ENCODE results near the gene ERMARD. TPM values are rescaled to one million over a fixed set of nuclear protein-coding genes. Genes with fewer than 3 reads are reported as not detected.

Gene ERMARD
- total RNA-seq, 1 donor from 2014 or later, result 18.7 TPM

DNA sequence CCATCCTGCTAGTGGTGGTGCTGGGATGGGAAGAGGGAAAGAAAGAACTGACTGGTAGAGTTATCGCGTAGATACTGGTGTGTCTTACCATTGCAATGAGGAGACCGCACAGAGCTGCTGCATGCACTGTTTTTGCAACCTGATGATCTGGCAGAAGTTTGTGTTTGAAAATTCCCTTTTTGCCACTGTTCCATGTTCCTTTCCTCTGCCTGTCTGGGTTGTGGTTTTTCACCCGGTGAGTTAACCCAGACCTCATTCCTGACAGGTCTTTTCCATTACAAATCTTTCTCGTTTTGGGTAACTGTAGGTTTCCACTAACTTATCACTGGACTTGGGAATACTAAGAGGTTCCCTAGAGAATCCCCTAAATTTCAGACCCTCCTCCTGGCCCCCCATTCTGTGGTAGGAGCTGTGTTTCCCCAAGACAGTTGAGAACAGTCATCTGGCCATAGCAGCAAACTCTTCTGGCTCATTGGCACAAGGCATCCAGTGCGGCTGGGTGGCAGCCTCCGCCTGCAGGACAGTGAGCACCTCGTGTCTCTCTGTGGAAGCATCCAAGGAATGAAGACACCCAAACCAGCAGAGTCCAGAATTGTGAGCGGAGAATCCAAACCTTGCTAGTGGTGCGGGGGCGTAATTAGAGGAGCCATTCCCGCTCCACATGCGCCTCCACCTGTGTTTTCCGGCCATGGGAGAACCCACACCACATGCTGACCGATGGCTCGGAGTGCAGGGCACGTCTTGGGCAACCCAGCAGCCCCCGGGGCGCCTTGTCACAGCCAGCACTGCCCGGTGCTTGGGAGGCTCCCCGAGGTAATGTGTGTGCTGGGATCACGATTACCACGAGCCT lies 32.8 kb downstream of the ERMARD start:
- no peak for DNase-seq (ENCODE audit: low spot score)

- DNase-seq (ENCODE audit: low spot score), result no peak
Measured at GRCh38 chr6:169784821-169785340, 33.5 kb downstream of the ERMARD start.

DNA sequence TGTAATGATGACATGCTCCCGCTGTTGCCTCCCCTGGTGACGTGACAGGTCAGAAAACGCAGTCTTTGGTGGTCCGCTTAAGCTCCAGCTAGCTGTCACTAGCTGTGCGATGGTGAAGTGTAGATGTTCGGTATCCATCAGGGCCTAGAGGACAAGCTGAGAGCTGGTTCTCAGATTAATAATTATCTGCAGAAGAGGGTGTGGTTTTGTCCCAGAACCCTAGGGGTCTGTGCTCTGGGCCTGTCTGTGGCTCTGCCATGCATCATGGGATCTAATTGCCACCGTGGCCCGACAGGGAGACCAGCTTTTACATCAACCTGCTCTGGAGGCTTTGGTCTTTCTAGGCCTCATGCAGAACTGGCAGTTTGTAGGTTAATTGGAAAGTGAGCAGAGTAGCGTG lies 34.1 kb downstream of the ERMARD start:
- DNase-seq (ENCODE audit: low spot score), result no peak

DNA sequence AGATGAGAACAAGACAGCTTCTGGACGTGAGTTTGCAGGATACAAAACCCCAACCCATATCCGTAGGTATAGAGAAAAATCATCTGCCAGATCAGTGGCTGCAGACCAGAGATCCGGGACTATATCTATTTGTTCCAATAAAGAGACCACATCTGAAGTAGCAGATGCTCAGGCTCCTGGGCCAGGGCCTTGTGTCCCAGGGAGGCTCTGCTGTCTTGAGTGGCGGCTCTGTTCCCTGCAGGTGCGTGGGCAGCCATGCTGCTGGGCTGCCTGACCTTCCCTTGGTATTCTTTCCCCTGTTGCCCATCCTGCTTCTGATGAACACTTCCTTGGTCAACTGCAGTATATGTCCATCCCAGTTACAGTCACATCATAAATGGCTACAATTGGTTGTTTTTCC lies 34.9 kb downstream of the ERMARD start:
- DNase-seq (ENCODE audit: low spot score), result no peak

- DNase-seq (ENCODE audit: low spot score), result no peak
Measured at GRCh38 chr6:169787797-169788196, 36.4 kb downstream of the ERMARD start.

DNA sequence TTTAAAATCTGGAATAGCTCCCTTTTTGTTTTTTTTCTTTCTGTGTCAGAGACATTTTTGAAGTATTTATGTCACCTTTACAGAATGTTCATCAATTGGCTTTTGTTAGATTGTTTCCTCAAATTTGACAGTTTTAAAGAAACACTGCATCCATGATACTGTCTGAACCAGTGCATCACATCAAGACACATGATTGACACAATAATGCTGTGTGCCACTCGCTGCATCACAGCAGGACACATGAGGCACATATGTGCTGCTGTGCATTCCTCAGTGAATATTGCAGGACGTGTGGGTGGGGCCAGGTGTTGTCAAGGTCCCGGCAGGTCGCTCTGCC lies 37.4 kb downstream of the ERMARD start:
- no peak for DNase-seq (ENCODE audit: low spot score)

DNA sequence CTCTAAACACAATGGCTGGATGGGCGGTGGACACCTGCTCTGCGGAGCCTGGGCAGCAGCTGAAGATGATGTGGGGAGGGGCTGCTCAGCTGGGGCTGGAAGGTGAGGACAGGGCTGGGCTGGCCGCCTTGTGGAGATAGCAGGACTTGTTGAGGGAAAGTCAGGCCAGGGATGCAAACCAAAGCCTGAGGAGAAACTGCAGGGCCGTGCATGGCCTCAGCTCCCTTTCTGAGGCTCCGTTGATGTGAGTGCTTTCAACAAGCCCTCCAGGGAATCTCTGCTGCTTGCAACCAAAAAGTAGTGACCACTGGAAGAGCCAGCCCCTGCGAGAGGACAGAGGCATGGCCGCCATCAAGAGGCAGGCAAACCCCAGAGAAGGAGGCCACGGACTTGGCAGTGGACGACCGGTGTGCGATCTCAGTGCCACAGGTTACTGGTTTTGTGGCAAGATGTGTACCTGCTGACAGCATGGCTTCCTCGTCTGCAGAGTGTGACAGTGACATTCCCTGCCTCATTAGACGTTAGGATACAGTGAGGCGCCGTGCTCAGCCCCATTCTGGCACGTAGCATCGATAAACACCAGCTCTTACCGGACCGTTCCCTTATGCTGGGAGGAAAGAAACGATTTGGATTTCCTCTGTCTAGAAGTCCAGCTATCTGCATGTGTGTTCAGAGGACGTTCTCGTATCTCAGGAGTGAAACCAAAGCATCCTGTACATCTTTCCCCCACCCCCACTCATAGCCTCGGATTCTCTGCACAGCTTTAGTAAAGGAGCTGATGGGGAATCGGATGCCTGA lies 37.9 kb downstream of the ERMARD start:
- no peak for DNase-seq (ENCODE audit: low spot score)

- peak; percentile 74 for DNase-seq (ENCODE audit: low spot score)
Measured at GRCh38 chr6:169789944-169790927, 38.8 kb downstream of the ERMARD start.

DNA sequence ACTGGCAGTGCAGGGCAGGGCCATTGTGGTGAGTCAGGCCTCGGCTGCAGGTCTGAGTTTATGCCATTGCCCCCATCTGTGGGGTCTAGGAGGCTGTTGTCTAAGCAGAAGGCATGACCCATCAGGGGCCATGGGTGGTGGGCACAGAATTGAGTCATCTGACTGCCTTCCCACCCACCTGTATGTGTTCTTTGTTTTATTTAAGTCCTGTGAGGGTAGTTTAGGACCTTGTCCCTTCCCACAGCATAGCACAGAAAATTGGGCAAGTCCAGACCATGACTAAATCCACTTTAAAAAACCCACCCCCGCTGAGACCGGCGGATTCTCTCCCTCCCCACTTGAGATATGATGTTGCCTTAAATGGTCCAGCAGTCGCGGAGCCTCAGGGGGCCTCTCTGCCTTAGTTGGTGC lies 40.3 kb downstream of the ERMARD start:
- DNase-seq (ENCODE audit: low spot score), result peak; percentile 8

- DNase-seq (ENCODE audit: low spot score), result no peak
Measured at GRCh38 chr6:169792306-169793015, 41.0 kb downstream of the ERMARD start.

DNA sequence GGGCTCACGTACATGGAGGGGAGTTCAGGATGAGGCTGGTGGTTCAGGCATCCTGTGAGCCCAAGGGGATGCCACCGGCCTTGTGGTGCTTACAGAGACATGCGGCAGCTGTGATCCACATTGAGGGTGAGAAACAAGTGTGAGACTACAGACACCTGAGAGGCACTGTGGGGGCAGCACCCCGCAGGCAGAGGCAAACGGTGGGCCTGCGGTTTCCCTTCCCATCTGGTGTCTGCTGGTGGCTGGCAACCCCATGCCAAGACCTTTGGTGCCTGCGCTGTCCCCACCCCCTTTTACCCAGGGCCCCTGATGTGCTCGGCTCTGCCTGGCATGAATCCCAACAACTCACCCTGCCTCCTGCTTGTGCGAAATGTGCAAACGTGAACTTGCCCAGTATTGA lies 42.0 kb downstream of the ERMARD start:
- no peak for DNase-seq (ENCODE audit: low spot score)

- DNase-seq (ENCODE audit: low spot score), result no peak
Measured at GRCh38 chr6:169794317-169795055, 43.1 kb downstream of the ERMARD start.

DNA sequence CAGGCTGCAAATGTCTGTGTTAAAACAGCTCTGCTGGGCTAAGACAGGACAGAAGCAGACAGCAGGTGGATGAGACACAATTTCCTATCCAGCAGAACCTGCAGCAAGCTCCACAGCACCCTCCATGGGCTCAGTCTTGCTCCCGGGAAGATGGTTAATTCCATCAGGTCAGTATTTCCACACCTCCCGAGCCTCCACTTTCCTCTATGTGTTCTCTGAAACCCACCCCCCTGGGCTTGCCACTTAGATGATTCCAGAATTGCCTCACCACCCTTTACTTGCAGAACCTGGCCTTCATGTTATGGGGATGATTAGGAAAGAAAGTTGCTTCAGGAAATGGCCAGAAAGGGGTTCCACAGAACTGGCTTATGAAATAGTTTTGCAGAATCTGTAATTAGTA lies 43.8 kb downstream of the ERMARD start:
- no peak for DNase-seq (ENCODE audit: low spot score)

DNA sequence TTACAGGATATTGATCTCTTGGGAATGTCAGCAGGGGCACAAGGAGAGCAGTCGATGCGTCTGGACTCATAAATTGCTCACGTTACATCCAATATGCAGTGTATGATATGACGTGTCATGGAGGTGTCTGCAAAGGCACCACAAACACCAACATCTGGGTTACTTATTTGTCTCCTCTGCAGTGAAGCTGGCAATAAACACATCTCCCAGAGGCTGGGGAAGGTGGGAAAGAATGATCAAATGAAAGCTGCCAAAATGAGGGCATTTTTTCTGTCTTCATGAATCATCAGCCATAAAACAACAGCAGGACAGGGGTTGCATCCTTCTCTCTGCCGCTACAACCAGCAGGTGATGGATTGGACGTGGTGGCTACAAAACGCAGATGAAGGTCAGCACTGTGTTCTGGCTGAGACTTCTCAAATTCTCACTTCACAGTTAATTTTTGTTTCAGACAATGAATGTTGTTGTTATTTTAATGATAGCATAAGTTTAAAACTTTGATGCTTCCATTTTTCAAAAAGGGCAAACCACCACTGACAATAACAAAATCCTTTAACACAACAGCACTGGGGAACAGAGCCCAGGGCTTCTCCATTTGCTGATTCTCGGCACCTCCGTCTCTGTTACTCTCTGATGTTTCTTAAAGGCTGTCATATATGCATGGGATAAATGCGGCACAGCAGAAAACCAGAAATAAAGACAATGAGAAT lies 47.5 kb downstream of the ERMARD start:
- DNase-seq (ENCODE audit: low spot score), result no peak

- DNase-seq (ENCODE audit: low spot score), result no peak
Measured at GRCh38 chr6:169799474-169799926, 48.1 kb downstream of the ERMARD start.

GRCh38 chr6:169800116-169800667 lies 48.8 kb downstream of the ERMARD start:
- DNase-seq (ENCODE audit: low spot score), result no peak

DNA sequence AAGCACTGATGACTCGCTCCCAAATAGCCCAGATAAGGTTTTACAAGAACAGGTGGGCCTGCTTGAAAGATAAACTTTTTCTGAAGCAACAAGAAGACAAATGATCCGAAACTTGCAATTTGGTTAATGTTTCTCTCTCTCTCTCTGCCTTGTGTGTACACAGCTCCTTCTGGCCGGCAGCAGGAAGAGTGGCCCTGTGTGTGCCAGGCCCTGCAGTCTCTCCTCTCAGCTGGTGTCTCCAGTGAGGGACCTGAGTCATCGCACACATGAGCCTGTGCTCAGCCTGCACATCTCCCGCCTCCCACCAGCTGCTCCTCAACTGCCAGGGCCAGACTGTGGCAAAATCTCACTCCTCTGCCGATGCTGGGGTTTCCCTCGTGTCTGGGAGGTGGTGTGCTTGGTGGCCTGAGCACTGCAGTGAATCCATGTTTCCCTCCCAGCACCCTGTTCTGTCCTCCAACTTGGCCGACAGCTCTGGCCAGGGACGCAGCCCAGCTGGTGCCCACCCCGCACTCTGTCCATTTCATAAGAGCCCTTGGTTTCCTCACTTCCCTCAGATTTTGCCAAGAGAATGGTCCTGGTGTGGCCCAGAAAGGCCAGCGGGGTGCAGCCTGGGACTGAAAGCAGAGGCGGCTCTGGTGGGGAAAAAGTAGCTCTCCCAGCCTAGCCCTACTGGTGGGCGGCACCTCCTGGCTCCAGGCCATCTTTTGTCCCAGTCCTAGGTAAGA lies 49.4 kb downstream of the ERMARD start:
- peak; percentile 66 for DNase-seq (ENCODE audit: low spot score)

DNA sequence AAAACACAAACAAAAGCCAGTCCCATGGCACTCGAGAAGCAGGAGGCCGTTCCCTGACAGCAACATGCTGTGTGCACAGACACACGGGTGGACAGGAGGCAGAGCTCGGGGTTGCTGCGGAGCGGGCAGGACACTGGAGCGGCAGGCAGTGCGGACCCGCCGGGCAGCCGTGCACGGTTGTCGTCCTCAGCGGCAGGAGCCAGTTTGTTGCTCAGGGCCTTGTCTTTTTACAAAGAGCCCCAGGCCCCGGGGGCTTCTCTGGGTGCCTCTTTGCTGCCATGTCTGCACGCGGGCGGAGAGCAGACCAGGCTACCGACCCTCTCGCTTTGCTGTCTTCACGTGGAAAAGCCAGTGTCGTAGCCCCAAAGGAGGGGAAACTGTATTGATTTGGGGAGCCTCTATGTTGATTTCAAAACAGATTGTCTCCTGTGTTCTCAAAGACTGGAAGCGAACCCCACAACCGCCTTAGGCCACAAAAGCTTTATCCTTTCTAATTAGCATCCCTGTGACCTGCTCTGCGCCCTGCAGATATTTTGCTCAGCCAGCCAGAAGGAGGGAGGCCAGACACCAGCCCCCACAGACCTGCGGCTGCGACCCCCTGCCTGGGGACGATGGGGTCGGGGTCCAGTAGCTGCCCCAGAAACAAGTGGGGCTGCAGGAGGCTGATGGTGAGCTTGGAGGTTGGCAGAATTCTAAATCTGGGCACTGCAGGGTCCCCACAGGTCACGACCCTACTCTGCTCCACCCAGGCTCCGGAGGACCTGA lies 50.2 kb downstream of the ERMARD start:
- no peak for DNase-seq (ENCODE audit: low spot score)

All from mucosa of gallbladder (tissue), 1 donor.